Endometrial microvascular endothelial cells (primary cell): Measurements from ENCODE around the gene ARL2BP. TPM values are rescaled to one million over a fixed set of nuclear protein-coding genes. Genes with fewer than 3 reads are reported as not detected.
"Not testable (repeated sequence)": the region's sequence is repeated elsewhere in the genome, so short reads cannot be mapped to it uniquely, and the experiment has no call there.

Experiments used
- in situ Hi-C: cut with HindIII; loops from 2 replicates; pipeline ENCODE4 v1.10.0; 2017; ENCODE audit warnings: low sequenced_read_pairs, low pct_unique_long_range_greater_than_20kb; ENCODE audit errors: inconsistent ontology term
- total RNA-seq: library from RNA; depleted of rRNA; stranded (reverse); fragments of >200 nt; gene quantifications from one replicate; pipeline ENCODE4 v1.2.3, GENCODE V29; 2015; ENCODE audit errors: inconsistent ontology term

The ARL2BP gene
- total RNA-seq, result 132 TPM

- in situ Hi-C loops, result loop anchor here (10.0 kb wide), 1 partner anchor 60 kb away; the partner anchor contains the start of genes PSME3IP1 and RSPRY1
These were observed at the start of gene ARL2BP for GRCh38 chr16:57244767-57245471. ARL2BP (plus strand) TSS chr16:57245259; CDS start chr16:57245368, 109 bp downstream.

GRCh38 chr16:57196286-57196685 lies 48.8 kb upstream of the ARL2BP start:
- in situ Hi-C loops, result loop anchor here (10.0 kb wide), 1 partner anchor 219 kb away; no protein-coding TSS in a partner anchor

GRCh38 chr16:57196753-57197152 lies 48.3 kb upstream of the ARL2BP start:
- in situ Hi-C loops, result loop anchor here (10.0 kb wide), 1 partner anchor 218 kb away; no protein-coding TSS in a partner anchor

GRCh38 chr16:57200321-57200720 lies 44.7 kb upstream of the ARL2BP start:
- in situ Hi-C loops, result not testable (repeated sequence)

GRCh38 chr16:57200926-57201325 lies 44.1 kb upstream of the ARL2BP start:
- in situ Hi-C loops, result not testable (repeated sequence)

GRCh38 chr16:57202095-57202886 lies 42.8 kb upstream of the ARL2BP start:
- in situ Hi-C loops, result no loop called here

GRCh38 chr16:57203451-57203850 lies 41.6 kb upstream of the ARL2BP start:
- in situ Hi-C loops, result no loop called here

GRCh38 chr16:57204675-57205074 lies 40.4 kb upstream of the ARL2BP start:
- in situ Hi-C loops, result no loop called here

- in situ Hi-C loops, result no loop called here
These were observed 36.1 kb upstream of the ARL2BP start for GRCh38 chr16:57208926-57209325.

- in situ Hi-C loops, result no loop called here
These were observed 35.3 kb upstream of the ARL2BP start for GRCh38 chr16:57209780-57210179.

GRCh38 chr16:57213462-57213861 lies 31.6 kb upstream of the ARL2BP start:
- in situ Hi-C loops, result no loop called here

GRCh38 chr16:57216968-57217367 lies 28.1 kb upstream of the ARL2BP start:
- in situ Hi-C loops, result no loop called here

GRCh38 chr16:57223057-57223456 lies 22.0 kb upstream of the ARL2BP start:
- in situ Hi-C loops, result no loop called here

- in situ Hi-C loops, result no loop called here
These were observed 20.3 kb upstream of the ARL2BP start for GRCh38 chr16:57224651-57225335.

GRCh38 chr16:57225978-57226377 lies 19.1 kb upstream of the ARL2BP start:
- in situ Hi-C loops, result no loop called here

GRCh38 chr16:57226701-57227621 lies 18.1 kb upstream of the ARL2BP start:
- in situ Hi-C loops, result no loop called here

GRCh38 chr16:57229079-57229478 lies 16.0 kb upstream of the ARL2BP start:
- in situ Hi-C loops, result no loop called here

GRCh38 chr16:57231821-57232350 lies 13.2 kb upstream of the ARL2BP start:
- in situ Hi-C loops, result no loop called here
